Measurements from ENCODE around the gene ECT2.
"Not testable (repeated sequence)": the region's sequence is repeated elsewhere in the genome, so short reads cannot be mapped to it uniquely, and the experiment has no call there.

Gene ECT2

GRCh38 chr3:172750368-172751174 is at the start of gene ECT2:
ECT2 (plus strand) TSS chr3:172750726; CDS start chr3:172754531, 3,805 bp downstream.
- DNase-seq (ENCODE audit: low spot score) = peak; percentile 99

GRCh38 chr3:172700936-172701455 is 49.5 kb upstream of the ECT2 start:
- no peak for DNase-seq (ENCODE audit: low spot score)

GRCh38 chr3:172701751-172702150 is 48.8 kb upstream of the ECT2 start:
- DNase-seq (ENCODE audit: low spot score) = no peak

GRCh38 chr3:172702256-172702655 is 48.3 kb upstream of the ECT2 start:
- DNase-seq (ENCODE audit: low spot score) = no peak

- not testable (repeated sequence) for DNase-seq (ENCODE audit: low spot score)
Observed at GRCh38 chr3:172702731-172703130, 47.8 kb upstream of the ECT2 start.

GRCh38 chr3:172704001-172704400 is 46.5 kb upstream of the ECT2 start:
- DNase-seq (ENCODE audit: low spot score) = no peak

- DNase-seq (ENCODE audit: low spot score) = no peak
Observed at GRCh38 chr3:172705170-172705569, 45.4 kb upstream of the ECT2 start.

GRCh38 chr3:172707030-172707429 is 43.5 kb upstream of the ECT2 start:
- DNase-seq (ENCODE audit: low spot score) = no peak

GRCh38 chr3:172707967-172708366 is 42.6 kb upstream of the ECT2 start:
- DNase-seq (ENCODE audit: low spot score) = no peak

GRCh38 chr3:172708921-172709773 is 41.4 kb upstream of the ECT2 start:
- no peak for DNase-seq (ENCODE audit: low spot score)

- DNase-seq (ENCODE audit: low spot score) = no peak
Observed at GRCh38 chr3:172709774-172710663, 40.5 kb upstream of the ECT2 start.

GRCh38 chr3:172710664-172711453 is 39.7 kb upstream of the ECT2 start, which contains the start of gene NCEH1:
NCEH1 (minus strand) TSS chr3:172711067; CDS start chr3:172710984, 83 bp downstream.
- peak; percentile 77 for DNase-seq (ENCODE audit: low spot score)

GRCh38 chr3:172711454-172711795 is 39.1 kb upstream of the ECT2 start:
- no peak for DNase-seq (ENCODE audit: low spot score)

GRCh38 chr3:172713316-172713715 is 37.2 kb upstream of the ECT2 start:
- DNase-seq (ENCODE audit: low spot score) = no peak

GRCh38 chr3:172716476-172716875 is 34.0 kb upstream of the ECT2 start:
- no peak for DNase-seq (ENCODE audit: low spot score)

- peak; percentile 27 for DNase-seq (ENCODE audit: low spot score)
Observed at GRCh38 chr3:172717493-172718088, 32.9 kb upstream of the ECT2 start.

GRCh38 chr3:172722536-172723040 is 27.9 kb upstream of the ECT2 start:
- not testable (repeated sequence) for DNase-seq (ENCODE audit: low spot score)

GRCh38 chr3:172726380-172726779 is 24.1 kb upstream of the ECT2 start:
- DNase-seq (ENCODE audit: low spot score) = no peak

- no peak for DNase-seq (ENCODE audit: low spot score)
Observed at GRCh38 chr3:172735014-172735413, 15.5 kb upstream of the ECT2 start.

- no peak for DNase-seq (ENCODE audit: low spot score)
Observed at GRCh38 chr3:172739462-172739861, 11.1 kb upstream of the ECT2 start.

Measured in CD4-positive, alpha-beta T cell treated with Interleukin-15 for 4 hours (primary cell).